ENCODE measurements around the gene KCNQ5.
A peak's percentile ranks its signal among the peaks of the same experiment; 100 is the strongest.

KCNQ5 gene

GRCh38 chr6:72826744-72827438, 205.0 kb downstream of the KCNQ5 start:
- Histone ChIP-seq H3K36me3 (ENCODE audit: low read depth) (no peaks in the 10 kb centered on the region), H3K27me3 (ENCODE audit: insufficient read depth, poor library complexity, severe bottlenecking) (no peaks in the 10 kb centered on the region), H3K4me3 (ENCODE audit: severe bottlenecking) (no peak overlapping the region), H3K27ac (ENCODE audit: poor library complexity, severe bottlenecking) (peak overlapping the region; percentile 16), H3K4me1 (ENCODE audit: insufficient read depth, poor library complexity, severe bottlenecking) (peaks cover 22% of the 10 kb centered on the region), H3K9me3 (ENCODE audit: severe bottlenecking) (no peaks in the 10 kb centered on the region)
- no peak for TF ChIP-seq CTCF (IDR thresholded peaks at IDR 0.05; ENCODE audit: poor library complexity, severe bottlenecking)
- ATAC-seq (ENCODE audit: low read depth) (peak; percentile 78), DNase-seq (ENCODE audit: low spot score) (no peak)

GRCh38 chr6:72828904-72829303, 207.0 kb downstream of the KCNQ5 start:
- Histone ChIP-seq H3K9me3 (ENCODE audit: severe bottlenecking) (no peaks in the 10 kb centered on the region), H3K4me1 (ENCODE audit: insufficient read depth, poor library complexity, severe bottlenecking) (peaks cover 22% of the 10 kb centered on the region), H3K36me3 (ENCODE audit: low read depth) (no peaks in the 10 kb centered on the region), H3K27ac (ENCODE audit: poor library complexity, severe bottlenecking) (no peak overlapping the region), H3K27me3 (ENCODE audit: insufficient read depth, poor library complexity, severe bottlenecking) (no peaks in the 10 kb centered on the region), H3K4me3 (ENCODE audit: severe bottlenecking) (no peak overlapping the region)
- DNase-seq (ENCODE audit: low spot score), result no peak
- no peak for TF ChIP-seq CTCF (IDR thresholded peaks at IDR 0.05; ENCODE audit: poor library complexity, severe bottlenecking)
- ATAC-seq (ENCODE audit: low read depth), result no peak

- Histone ChIP-seq H3K4me1 (ENCODE audit: insufficient read depth, poor library complexity, severe bottlenecking) (peaks cover 4% of the 10 kb centered on the region), H3K27ac (ENCODE audit: poor library complexity, severe bottlenecking) (no peak overlapping the region), H3K4me3 (ENCODE audit: severe bottlenecking) (no peak overlapping the region), H3K9me3 (ENCODE audit: severe bottlenecking) (no peaks in the 10 kb centered on the region), H3K36me3 (ENCODE audit: low read depth) (no peaks in the 10 kb centered on the region), H3K27me3 (ENCODE audit: insufficient read depth, poor library complexity, severe bottlenecking) (no peaks in the 10 kb centered on the region)
- no peak for ATAC-seq (ENCODE audit: low read depth)
- TF ChIP-seq CTCF (IDR thresholded peaks at IDR 0.05; ENCODE audit: poor library complexity, severe bottlenecking), result no peak
- no peak for DNase-seq (ENCODE audit: low spot score)
Measured at GRCh38 chr6:72832271-72832670, 210.4 kb downstream of the KCNQ5 start.

GRCh38 chr6:72835749-72836148, 213.9 kb downstream of the KCNQ5 start:
- no peak overlapping the region for H3K27ac ChIP-seq (ENCODE audit: poor library complexity, severe bottlenecking)
- H3K9me3 ChIP-seq (ENCODE audit: severe bottlenecking), result no peaks in the 10 kb centered on the region
- no peaks in the 10 kb centered on the region for H3K36me3 ChIP-seq (ENCODE audit: low read depth)
- no peak overlapping the region for H3K4me3 ChIP-seq (ENCODE audit: severe bottlenecking)
- H3K4me1 ChIP-seq (ENCODE audit: insufficient read depth, poor library complexity, severe bottlenecking), result no peaks in the 10 kb centered on the region
- no peaks in the 10 kb centered on the region for H3K27me3 ChIP-seq (ENCODE audit: insufficient read depth, poor library complexity, severe bottlenecking)
- DNase-seq (ENCODE audit: low spot score), result no peak
- no peak for ATAC-seq (ENCODE audit: low read depth)
- no peak for TF ChIP-seq CTCF (IDR thresholded peaks at IDR 0.05; ENCODE audit: poor library complexity, severe bottlenecking)

- no peak for TF ChIP-seq CTCF (IDR thresholded peaks at IDR 0.05; ENCODE audit: poor library complexity, severe bottlenecking)
Measured at GRCh38 chr6:72836971-72837370, 215.1 kb downstream of the KCNQ5 start.

More at GRCh38 chr6:72836971-72837370, 215.1 kb downstream of the KCNQ5 start:
- no peak for DNase-seq (ENCODE audit: low spot score)
- Histone ChIP-seq H3K36me3 (ENCODE audit: low read depth) (no peaks in the 10 kb centered on the region), H3K4me3 (ENCODE audit: severe bottlenecking) (no peak overlapping the region), H3K9me3 (ENCODE audit: severe bottlenecking) (no peaks in the 10 kb centered on the region), H3K27me3 (ENCODE audit: insufficient read depth, poor library complexity, severe bottlenecking) (no peaks in the 10 kb centered on the region), H3K27ac (ENCODE audit: poor library complexity, severe bottlenecking) (no peak overlapping the region), H3K4me1 (ENCODE audit: insufficient read depth, poor library complexity, severe bottlenecking) (no peaks in the 10 kb centered on the region)
- no peak for ATAC-seq (ENCODE audit: low read depth)

All from RWPE2 (cell line).